Islet of Langerhans (tissue), 1 donor: ENCODE data around the gene FIGLA.

Source experiments
- FAIRE-seq: peaks from one replicate; lab custom pipeline; 2011; peaks lifted over from hg19 to GRCh38; lab: Jason Lieb, UNC

Gene FIGLA

DNA sequence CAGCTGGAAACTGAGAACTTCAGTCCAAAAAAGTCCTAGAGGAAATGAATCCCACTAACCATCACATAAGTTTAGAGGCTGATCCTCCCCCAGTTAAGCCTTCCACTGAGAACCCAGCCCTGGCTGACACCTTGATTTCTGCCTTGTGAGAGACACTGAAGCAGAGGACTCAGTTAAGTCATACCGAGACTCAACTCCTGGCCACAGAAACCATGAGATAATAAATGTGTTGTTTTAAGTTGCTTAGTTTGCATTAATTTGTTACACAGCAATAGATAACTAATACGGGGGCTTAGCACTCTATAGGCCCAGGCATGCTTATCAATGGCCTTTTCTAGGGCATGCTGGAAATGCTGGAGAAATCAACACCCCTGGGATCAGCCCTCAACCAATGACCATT is 19.0 kb downstream of the FIGLA start:
- FAIRE-seq, result no peak

DNA sequence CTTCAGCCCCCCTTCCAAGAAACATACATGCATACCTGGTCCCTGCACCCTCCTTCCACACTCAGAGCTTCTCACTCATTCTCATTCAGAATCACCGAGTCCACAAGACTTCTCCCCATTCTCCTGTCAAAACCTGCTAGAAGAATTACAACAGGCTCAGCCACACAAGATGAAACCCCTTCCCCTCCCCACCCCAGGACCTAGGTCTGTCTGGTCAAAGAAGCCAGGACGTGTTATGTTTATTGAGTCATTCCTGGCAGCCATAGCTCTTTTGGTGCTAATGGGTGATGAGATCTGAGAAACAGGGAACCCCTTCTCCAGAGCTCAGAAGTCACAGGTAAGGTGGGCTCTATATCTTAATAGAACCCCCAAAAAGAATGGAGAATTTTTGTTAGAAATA is 21.0 kb downstream of the FIGLA start:
- no peak for FAIRE-seq

DNA sequence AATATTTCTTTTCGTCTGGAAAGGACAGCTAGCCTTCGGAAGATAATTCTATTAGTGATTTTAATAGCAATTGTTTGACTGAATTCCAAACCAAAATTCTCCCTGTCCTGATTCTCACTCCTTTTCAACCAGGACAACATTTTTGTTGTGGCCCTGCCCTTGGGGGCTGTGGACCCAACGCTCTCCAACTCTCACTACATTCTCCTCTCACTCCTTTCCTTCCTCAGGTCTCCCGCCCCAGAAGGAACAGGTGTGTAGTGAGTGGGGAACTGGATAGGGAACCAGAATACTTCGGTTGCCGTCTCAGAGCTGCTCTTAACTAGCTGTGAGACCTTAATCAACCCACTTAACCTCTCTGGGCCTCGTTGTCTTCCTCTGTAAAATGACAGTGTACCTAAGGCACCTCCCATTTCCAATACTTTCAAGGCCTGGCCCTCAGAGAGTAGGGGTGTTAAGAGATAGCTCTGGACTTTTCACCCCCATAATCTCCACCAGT is 21.8 kb downstream of the FIGLA start:
- no peak for FAIRE-seq

DNA sequence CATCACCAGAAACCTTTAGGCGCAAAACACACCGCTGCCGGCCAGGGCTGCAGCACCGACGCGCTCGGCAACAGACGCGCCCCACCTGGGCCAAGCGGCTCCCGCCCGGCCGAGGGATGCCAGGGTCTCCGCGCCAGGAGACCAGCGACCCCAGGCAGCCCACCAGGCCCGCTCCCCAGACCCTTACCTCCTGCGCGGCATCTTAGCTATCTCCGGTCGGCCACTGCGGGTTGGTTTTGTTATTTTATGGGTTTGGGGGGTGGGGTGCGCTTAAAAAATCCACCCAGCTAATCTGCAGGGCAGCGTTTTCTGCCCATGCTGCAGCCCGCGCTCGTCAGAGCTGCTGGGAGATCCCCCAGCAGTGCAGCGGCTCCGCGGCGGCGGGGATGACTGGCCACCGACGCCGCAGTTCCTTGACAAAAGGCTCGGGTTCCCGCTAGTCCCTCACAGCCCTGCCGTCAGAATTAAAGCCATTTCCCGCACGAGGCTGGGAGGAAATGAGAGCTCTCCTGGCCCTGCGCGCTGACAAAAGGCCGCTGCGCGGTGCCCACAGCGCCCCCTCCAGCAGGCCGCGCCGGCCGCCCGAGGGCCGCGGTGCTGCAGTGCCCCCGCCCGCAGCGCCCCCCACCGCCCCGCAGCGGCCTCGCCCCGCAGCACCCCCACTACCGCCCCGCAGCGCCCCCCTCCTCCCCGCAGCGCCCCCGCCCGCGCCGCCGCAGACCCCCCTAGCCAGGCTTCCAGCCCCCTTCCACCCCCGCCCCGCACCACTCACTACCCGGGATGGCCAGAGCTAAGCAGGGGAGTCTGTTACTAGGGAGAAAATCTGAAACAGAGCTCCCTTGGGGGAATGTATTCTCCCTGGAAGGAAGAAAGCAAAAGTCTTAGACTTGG is 22.5 kb downstream of the FIGLA start, which contains the start of gene ADD2:
Gene ADD2, minus strand, starts transcription at position 502 of the 891 bp plus-strand sequence. CDS start 61,792 bp downstream, outside the sequence.
- FAIRE-seq, result no peak

DNA sequence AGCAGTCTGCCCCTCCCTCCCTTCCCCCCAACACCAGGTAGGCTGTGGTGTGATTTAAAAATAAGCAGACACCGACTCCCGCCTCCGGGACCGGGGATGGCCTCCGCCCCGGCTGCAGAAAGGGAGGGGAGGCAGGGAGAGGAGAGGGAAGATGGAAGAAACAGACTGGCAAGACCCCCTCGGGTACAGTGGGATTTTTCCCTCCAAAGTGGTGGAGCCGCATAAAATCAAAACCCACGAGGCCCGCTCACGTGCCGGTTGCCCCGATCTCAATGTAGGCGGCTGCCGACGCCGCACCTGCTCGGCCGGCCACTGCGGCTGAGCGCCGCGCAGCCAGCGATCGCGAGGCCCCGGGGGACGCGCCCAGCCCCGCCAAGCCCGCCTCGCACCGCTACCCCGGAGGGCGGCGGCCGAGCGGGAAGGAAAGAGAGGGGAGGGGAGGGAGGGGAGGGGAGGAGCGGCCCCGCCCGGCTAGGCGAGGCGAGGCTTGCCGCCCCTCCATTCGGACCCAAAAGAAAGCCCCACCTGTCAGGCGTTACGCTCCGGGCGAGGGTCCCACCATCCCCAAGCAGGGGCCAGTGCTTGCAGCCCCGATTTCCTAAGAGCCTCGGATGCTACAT is 23.3 kb downstream of the FIGLA start:
- no peak for FAIRE-seq

DNA sequence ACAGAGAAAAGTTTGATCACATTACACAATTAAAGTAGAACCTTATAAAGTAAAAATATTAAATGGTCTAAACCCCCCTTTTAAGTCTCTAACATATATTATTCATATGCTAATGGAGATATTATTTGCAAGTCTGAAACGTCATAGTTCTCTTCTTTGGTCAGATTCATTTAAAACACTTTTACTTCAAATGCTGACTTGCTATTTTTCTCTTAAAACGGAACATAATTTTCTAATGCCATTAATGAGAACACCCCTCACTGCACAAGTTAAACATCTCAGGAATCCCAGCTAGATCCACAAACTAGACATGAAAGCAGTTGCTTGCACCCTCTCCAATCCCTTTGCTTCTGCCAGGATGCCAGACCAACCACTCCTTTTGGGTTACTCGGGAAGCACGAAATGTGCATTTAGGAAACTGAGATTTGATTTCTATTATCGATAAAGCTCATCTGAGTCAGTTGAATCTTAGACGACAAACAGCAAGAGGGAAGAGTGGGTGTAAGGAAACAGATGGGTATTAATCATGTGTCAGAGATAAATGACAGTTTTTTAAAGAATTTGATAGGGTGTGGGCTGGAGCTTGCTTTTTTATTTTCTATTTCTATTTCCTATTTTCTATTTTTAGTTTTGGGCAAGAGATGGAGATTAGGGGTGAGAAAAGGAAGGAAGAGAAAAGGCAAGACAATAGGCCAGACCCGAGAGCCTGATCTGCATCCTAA is 23.9 kb downstream of the FIGLA start:
- no peak for FAIRE-seq

- FAIRE-seq, result no peak
These were observed 24.9 kb downstream of the FIGLA start for GRCh38 chr2:70765507-70765906.

- FAIRE-seq, result no peak
These were observed 31.0 kb downstream of the FIGLA start for GRCh38 chr2:70759446-70759845.

DNA sequence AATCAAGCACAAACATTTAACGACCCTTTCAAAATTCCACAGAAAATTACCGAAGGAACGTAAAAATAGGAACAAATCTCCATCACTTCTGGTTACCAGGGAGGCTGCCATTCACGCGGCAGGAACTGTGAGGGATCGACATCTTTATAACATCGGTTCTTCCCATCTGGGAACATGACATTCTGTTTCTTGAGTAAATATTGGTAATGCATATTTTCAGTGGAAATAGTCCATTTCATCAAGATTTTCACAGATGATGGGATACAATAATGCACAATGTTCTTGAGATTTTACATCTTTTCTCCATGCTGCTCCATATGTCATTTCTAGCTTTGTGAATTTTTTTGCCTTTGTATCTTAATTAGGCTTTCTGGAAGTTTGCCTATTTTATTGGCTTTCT is 32.5 kb downstream of the FIGLA start:
- FAIRE-seq, result no peak

DNA sequence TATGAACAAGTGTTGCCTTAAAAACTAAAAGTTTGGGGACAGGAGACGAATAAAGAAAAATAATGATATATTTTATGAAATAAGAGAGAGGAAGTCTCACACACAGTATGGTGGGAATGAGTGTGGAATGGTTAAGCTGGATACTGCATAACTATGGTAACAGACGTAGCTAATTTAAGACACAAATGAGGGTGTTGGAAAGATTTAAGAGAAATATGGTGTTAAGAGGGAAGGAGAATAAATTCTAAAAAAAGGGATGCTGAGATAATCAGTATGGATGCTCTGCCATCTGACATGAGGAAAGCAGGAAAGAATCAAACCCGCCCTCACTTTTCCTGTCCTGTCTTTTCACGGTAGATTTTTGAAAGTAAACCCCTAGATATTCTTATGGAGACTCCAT is 33.1 kb downstream of the FIGLA start:
- FAIRE-seq, result no peak

DNA sequence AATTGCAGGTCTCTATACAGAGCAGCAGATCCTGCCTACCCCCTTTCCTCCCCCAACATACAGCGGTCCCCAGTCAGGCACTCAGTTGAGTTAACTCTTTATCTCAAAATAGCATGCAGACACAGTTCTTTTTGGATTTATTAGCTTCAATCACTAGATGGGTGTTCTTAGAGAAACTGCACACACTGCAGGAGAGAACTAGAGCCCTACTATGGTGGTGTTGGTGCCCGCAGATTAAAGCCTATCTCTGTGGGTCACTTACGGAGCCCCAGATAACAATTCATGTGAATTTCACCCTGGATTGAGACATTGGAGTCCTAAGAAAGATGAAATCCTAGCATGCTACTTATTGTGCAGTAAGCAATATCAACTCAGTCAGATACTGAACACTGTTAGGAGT is 34.3 kb downstream of the FIGLA start:
- no peak for FAIRE-seq

- FAIRE-seq, result no peak
These were observed 36.5 kb downstream of the FIGLA start for GRCh38 chr2:70753902-70754301.

- FAIRE-seq, result no peak
These were observed 37.4 kb downstream of the FIGLA start for GRCh38 chr2:70753031-70753430.

- FAIRE-seq, result no peak
These were observed 38.0 kb downstream of the FIGLA start for GRCh38 chr2:70752396-70752795.

DNA sequence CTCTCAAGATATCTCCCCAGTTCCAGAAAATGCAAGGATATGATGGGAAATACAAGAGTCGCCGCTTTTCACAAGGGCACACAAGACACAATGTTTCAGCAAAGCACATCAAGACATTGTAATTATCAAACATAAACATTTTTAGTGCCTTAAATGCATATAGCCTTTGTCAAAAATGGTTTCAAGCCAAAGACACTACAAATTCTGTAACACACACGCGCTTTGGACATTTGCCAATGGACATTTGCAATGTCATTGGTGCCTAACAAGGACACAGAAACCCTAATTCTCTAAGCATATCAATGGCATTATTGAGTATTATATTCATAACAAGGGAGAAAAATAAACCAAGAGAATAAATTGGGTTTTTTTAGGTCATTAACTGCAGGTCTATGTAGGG is 38.6 kb downstream of the FIGLA start:
- FAIRE-seq, result no peak

DNA sequence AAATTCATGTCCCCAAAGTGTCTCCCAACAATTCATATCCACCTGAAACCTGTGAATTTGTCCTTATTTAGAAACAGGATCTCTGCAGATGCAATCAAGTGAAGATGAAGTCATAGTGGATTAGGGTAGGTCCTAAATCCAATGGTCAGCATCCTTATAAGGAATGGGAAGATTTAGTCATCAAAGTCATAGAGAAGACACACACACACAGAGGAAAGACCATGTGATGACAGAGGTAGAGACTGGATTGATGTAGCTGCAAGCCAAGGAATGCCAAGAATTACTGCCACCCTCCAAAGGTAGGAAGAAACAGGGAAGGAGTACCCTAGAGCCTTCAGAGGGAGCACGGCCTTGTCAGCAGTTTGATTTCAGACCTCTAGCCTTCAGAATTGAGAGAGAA is 40.1 kb downstream of the FIGLA start:
- FAIRE-seq, result no peak

DNA sequence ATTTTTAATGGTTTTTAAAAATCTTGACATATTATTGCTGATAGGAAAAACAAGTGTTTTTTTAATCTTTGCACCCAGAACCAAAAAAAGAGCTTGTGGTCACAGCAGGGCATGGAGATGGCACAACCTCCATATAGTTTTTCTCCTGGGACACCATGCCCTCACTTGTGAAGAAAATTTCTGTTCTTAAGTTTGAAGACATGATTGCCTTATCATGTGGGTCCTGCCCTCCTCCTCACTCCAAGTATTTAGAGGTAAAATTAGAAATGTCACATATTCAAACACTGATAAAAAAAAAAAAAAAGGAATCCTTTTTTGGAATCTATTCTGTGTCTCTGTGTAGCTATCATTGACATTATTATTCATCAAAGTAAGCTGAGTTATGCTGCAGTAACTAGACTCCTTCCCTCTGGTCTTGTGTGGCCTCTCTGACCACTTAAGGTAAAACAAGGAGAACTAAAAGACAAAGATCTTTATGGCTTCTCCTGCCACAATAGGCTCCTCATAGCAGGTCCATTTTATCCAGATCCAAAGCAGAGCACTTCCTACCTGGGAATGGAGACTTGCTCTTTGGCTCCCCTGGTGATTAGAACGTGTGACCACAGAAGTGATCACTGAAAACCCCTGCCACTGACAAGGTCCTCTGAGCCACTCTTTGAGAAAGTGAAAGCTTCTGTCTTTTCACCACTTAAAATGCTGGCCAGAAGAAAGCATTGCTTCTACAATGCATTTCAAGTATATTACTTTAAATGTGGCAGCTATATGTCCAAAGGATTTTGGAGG is 42.2 kb downstream of the FIGLA start:
- FAIRE-seq, result no peak

DNA sequence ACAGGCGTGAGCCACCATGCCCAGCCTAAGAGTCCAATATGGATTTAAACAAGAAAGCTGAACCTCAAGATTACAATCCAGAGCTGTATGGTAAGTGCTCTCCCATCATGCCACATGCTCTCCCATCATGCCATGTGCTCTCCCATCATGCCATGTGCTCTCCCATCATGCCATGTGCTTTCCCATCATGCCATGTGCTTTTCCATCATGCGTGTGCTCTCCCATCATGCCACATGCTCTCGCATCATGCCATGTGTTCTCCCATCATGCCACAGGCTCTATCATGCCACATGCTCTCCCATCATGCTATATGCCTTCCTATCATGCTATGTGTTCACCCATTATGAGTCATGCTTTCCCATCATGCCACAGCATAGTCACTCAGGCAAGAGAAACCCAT is 43.2 kb downstream of the FIGLA start:
- FAIRE-seq, result no peak

DNA sequence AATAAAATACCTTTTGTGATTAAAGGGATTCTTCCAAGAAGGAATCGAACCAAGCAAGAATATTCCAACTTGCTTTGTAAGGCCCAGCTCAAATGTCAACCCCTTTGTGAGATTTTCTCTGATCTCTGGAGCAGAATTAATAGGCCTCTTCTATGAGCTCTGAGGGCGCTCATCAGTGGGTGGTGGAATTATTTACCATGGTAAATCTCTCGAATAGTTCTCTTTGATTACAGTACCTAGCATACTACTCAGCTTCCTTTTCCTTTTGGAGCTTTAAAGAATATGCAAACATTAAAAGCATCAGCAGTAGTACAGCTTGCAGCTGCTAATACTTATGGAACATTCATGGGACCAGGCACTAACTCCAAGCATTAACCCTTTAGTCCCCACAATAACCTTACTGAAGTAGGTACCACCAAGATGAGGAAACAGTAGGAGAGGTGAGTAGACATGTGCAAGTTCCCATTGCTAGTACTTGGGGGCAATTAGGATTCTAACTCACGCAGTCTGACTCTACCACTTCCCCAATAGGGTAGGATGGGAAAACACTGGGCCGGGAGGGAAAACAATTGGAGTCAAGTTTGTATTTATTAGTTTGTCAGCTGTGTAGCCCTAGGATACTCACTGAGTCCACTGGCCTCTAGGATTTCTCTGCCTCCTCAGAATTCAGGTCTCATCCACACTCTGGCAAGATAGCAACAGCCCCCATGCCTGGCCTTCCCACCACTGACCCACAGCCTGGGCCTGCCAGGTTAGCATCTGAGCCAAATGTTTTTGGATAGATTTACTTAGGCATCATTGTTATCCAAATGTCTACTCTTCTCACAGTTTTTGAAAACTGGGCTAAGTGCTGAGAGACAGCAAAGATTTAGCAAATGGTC is 44.1 kb downstream of the FIGLA start:
- FAIRE-seq, result no peak

GRCh38 chr2:70745276-70745825 is 45.1 kb downstream of the FIGLA start:
- no peak for FAIRE-seq

GRCh38 chr2:70744397-70744796 is 46.0 kb downstream of the FIGLA start:
- FAIRE-seq, result no peak
